GM21390 (cell line): ENCODE measurements around the gene CHD9.
A peak's percentile ranks its signal among the peaks of the same experiment; 100 is the strongest.
"Not testable (repeated sequence)": the region's sequence is repeated elsewhere in the genome, so short reads cannot be mapped to it uniquely, and the experiment has no call there.

Experiments used
- ATAC-seq: cut with Tn5 transposase; IDR thresholded peaks from one replicate; pipeline ENCODE4 v1.9.1; 2021; ENCODE audit not compliant: unreplicated experiment

CHD9 gene

DNA sequence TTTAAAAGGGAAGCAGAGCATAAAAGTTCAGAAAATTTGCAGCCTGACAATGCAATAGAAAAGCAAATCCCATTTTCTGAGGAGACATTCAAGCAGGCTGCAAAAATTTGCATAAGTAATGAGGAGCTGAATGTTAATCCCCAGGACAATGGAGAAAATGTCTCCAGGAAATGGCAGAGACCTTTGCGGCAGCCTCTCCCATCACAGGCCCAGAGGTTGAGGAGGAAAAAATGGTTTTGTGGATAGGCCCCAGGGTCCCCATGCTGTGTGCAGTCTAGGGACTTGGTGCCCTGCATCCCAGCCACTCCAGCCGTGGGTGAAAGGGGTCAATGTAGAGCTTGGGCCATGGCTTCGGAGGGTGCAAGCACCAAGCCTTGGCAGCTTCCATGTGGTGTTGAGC, 19.5 kb downstream of the CHD9 start:
- not testable (repeated sequence) for ATAC-seq

DNA sequence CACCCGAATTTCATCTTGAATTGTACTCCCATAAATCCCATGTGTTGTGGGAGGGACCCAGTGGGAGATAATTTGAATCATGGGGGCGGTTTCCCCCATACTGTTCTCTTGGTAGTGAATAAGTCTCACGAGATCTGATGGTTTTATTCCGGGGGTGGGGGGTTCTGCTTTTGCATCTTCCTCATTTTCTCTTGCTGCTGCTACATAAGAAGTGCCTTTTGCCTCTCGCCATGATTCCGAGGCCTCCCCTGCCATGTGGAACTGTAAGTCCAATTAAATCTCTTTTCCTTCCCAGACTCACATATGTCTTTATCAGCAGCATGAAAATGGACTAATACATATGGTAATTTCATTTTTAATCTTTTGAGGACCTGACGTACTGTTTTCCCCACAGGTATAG, 20.7 kb downstream of the CHD9 start:
- not testable (repeated sequence) for ATAC-seq

- no peak for ATAC-seq
Observed at GRCh38 chr16:53078247-53078646, 23.5 kb downstream of the CHD9 start.

DNA sequence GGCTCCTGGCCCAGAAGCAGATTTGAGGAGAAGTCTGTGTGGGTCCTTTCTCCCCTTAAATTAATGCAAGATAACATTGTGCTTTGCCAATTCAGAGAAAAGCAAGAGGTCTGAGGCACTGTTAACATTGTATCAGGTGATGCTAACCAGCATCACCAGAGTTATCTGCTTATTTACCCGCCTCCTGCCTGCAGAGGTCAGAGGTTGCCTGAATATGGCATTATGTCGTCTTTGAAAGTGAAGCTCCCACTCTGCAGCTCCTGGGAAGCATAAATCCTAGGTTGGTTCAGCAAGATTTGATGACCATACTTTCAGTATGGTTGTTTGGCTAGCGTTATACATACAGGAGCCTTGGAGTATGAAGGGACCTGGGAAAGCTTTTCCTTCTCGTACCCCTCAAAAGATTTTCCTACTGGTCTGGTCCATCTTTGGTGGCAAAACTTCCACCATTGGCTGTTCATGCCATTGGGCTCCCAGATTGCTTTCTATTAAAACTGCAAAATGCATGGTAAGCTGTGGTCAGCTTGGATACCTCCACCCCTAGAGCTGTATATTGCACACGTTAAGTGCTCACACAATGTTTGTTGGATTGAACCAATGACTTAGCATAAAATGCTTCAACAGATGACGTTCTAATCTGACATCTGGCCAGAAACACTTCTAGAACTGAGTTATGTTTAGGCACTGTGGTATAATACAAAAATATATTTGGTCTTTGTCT, 24.1 kb downstream of the CHD9 start:
- ATAC-seq = no peak

DNA sequence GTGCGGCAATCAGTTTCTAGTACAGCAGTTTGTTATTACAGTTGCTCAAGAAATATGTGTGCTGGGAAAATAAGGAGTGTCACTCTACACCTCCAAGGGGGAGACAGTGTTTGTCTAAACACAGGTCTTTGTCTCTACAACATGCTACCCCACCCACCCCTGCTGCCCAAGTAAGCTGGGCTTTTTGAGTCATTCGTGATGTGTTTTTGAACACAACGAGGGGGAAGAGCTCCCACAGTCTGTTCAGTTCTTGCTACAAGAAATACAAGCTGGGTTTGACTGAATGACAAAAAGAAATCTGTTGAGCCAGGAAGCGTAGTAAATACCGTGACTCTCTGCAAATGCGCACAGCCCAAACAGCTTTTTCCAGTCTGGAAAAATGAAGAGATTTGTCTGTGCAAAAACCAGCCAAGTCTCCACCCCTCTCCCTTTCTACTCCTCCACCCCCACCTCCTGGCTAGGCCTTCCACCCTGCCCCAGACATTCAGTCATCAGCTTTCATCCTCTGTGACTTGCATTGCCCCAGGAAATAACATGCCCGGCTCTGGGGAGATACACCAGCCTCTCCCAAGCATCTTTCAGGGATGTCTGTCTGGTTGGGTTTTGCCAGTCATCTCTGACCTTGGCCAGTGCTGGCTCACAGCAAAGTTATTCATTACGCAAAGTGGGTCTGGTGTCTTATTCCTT, 25.7 kb downstream of the CHD9 start:
- no peak for ATAC-seq

DNA sequence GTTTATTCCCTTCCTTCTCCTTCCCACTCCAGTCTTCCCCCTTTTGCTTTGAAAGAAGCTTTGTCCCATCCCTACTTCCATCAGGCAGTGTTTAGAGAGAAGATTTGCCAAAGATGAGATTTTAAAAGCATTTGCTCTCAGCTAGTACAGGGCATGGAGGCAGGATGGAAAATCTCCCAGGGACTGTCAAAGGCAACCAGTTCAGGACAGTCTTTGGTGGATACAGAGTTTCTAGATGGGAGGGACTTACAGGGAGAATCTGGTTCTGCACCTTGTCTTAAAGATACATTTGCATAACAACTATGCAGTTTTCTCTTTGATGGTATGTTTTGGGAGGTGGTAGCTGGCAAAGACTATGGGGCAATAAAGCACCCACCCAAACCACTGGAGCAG, 26.2 kb downstream of the CHD9 start:
- no peak for ATAC-seq

DNA sequence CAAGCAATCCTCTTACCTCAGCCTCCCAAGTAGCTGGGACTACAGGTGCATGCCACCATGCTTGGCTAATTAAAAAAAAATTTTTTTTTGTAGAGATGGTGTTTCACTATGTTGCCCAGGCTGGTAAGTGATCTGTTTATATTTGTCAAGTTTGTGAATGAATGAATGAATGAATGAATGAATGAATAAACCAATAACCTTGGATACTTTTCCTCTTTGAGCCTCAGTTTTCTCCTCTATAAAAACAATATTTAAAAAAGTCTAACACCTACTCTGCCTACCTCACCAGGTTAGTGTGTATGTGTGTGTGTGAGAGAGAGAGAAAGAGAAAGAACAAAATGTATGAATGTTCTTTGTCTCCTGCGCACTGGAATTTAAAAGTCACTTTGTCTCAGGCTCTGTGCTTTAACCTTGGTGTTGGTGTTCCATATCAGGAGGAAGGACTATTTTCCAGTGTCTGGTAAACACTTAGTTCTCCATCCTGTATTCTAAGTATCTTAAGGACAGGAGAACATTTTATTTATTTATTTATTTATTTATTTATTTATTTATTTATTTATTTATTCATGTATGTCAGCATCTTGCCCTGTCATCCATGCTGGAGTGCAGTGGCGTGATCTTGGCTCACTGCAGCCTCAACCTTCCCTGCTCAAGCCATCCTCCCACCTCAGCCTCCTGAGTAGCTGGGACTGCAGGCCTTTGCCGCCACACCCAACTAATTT, 27.1 kb downstream of the CHD9 start:
- ATAC-seq = no peak

DNA sequence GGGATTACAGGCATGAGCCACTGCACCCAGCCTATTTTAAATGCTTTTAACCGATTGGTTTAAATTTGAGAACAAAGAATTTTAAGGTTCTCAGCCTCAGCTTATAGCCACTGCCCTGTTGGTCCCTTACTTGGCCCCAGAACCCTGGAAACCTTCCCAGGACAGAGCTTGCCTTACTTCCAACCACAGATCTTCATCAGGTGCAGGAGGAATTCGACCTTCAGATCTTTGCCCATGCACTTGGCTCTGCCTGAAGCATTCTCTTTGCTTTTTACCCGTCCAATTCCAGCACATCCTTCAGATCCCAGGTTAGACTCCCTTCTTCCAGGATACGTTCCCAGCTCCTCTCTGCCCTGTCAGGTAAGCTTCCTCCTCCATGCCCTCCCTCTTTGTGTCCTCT, 27.7 kb downstream of the CHD9 start:
- ATAC-seq = no peak

DNA sequence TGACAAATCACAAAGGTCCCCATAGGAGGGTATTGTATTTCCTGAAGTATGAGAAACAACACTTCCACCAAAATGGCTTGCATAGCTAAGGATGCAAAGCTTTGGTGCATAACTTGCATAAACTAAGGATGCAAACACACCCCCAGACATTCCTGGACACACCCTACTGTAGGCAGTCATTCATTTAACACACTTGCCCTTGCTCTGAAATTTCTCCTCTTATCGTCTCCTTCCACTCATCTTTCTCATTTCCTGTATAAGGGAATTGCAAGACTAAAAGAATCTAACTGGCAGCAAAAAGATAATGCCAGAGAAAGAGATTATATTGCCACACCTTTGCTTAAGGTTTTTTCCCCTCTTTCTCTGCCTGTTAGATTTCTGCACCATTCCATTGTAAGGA, 28.3 kb downstream of the CHD9 start:
- ATAC-seq = no peak

DNA sequence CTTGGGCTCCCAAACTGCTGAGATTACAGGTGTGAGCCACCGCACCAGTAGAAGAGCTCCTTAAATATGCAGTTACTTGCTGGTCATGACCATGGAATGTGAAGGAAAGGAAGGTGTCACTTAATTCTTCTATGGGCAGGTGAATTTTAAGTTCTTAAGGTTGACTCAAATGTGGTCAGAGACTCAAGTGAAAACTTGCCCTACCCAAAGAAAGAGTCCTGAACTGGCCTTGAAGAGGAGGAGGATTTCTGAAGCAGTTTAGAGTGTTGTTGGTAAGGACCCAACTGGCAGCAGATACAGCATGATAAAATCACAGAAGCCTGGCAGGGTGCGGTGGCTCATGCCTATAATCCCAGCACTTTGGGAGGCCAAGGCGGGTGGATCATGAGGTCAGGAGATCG, 29.4 kb downstream of the CHD9 start:
- ATAC-seq = no peak

DNA sequence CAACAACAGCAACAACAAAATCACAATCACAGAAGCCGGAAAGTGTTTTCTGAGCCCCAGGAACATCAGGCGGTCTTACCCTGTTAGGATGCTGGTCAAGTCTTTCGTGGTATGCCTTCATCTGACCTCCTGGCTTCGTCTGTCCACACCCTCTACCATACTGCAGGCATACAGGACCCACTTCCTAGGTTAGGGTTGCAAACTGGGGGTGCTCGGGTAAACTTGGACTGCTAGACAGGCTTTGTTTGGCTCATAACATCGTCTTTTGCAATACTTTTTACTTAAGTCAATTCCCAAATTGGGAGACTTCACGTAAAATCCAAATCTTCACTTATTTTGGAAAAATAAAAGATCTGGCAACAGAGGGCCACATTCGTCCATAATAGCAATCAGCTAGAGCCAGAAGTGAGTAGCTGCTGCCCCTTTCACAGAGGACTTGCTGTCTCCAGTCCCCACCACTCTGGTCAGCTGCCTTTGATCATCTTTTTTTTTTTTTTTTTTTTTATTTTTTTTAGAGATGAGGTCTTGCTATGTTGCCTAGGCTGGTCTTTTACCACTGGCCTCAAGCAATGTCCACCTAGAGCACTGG, 30.0 kb downstream of the CHD9 start:
- ATAC-seq = no peak

- ATAC-seq = no peak
Observed at GRCh38 chr16:53085369-53085843, 30.6 kb downstream of the CHD9 start.

GRCh38 chr16:53085931-53086421, 31.2 kb downstream of the CHD9 start:
- no peak for ATAC-seq

GRCh38 chr16:53087101-53087500, 32.3 kb downstream of the CHD9 start:
- ATAC-seq = no peak

- ATAC-seq = no peak
Observed at GRCh38 chr16:53089434-53090285, 34.9 kb downstream of the CHD9 start.

DNA sequence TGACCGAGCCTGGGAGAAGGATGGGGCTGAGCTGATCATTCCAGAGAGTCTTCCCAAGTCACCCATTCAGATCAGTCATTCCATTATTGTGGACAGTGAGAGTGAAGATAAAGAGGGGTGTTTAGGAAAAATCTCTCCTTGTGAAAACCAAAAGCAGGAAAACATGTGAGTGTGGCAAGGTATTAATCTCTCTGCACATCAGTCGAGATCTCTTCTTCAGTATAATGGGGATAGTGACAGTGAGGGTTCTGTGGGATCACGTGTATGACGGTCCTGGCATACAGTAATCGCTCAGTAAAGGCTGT, 35.4 kb downstream of the CHD9 start:
- ATAC-seq = no peak

DNA sequence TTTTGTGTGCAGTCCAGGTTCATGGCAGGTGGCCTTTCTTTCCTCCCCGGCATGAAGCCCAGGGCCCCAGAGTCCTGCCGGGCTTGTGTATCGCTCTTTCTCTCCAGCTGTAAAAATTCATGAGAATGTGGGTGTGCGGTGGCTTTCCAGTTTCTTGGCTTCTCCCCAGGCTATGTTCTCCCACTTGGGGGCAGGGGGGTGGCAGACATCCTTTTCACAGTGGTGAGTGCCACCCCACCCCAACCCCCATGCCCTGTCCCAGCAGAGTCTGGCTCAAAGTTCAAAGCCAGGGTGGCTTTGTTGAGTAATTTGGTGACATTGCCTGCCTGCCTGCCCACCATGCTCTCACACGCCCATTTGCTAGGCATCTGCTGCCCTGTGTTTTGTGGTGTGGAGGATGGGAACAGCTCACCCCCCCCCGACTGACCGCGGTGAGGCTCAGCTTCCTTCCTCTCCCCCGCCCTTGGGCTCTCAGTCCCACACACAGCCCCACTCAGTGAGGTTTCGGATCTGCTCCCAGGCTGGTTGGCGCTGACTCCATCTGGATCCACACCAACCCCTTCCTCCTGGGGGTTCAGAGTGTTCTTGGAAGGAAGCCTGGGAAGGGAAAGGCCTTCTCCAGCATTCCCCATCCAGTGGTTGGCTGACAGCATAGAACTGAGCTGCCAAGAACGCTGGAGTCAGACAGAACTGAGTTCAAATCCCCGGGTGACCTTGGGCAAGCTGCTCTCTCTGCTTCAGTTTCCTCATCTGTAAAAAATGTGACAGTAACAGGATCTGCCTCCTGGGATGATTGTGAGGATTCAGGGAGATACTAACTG, 36.0 kb downstream of the CHD9 start:
- ATAC-seq = peak; percentile 53

- ATAC-seq = peak; percentile 43
Observed at GRCh38 chr16:53091466-53092211, 36.8 kb downstream of the CHD9 start.

- no peak for ATAC-seq
Observed at GRCh38 chr16:53092284-53092683, 37.5 kb downstream of the CHD9 start.
